ENCODE results near the gene HEPHL1. TPM values are rescaled to one million over a fixed set of nuclear protein-coding genes. Genes with fewer than 3 reads are reported as not detected.

HEPHL1 gene
- total RNA-seq, 4 donors from 2014 or later, result not detected

- Histone ChIP-seq H3K27me3 (no peaks in the 10 kb centered on the region), H3K4me3 (no peak overlapping the region), H3K9me3 (no peaks in the 10 kb centered on the region), H3K27ac (no peak overlapping the region), H3K36me3 (no peaks in the 10 kb centered on the region), H3K4me1 (no peaks in the 10 kb centered on the region)
- DNase-seq, result no peak
- WGBS, 2 donors (ENCODE audit: low coverage in 1 of 2), result 44 to 64% methylated on average over 1 of the region's 1 CpG
- in situ Hi-C loops (cut with MboI; ENCODE audit: low pct_ligation_motif_present in 1 of 4, low pct_unique_long_range_greater_than_20kb in 1 of 4, low sequenced_read_pairs in 3 of 4), result no loop called here
- TF ChIP-seq, protein P1, sequence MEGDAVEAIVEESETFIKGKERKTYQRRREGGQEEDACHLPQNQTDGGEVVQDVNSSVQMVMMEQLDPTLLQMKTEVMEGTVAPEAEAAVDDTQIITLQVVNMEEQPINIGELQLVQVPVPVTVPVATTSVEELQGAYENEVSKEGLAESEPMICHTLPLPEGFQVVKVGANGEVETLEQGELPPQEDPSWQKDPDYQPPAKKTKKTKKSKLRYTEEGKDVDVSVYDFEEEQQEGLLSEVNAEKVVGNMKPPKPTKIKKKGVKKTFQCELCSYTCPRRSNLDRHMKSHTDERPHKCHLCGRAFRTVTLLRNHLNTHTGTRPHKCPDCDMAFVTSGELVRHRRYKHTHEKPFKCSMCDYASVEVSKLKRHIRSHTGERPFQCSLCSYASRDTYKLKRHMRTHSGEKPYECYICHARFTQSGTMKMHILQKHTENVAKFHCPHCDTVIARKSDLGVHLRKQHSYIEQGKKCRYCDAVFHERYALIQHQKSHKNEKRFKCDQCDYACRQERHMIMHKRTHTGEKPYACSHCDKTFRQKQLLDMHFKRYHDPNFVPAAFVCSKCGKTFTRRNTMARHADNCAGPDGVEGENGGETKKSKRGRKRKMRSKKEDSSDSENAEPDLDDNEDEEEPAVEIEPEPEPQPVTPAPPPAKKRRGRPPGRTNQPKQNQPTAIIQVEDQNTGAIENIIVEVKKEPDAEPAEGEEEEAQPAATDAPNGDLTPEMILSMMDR (IDR thresholded peaks at IDR 0.05), result no peak
- TF ChIP-seq POLR2AphosphoS5 (IDR thresholded peaks at IDR 0.05) (no peak), EP300 (IDR thresholded peaks at IDR 0.05; ENCODE audit: low read depth) (no peak), POLR2A (IDR thresholded peaks at IDR 0.05) (no peak)
- intact Hi-C loops (cut with DNase I; ENCODE audit: low total_unique reads), result no loop called here
These were observed 28.2 kb downstream of the HEPHL1 start for GRCh38 chr11:94049351-94049750.

- Histone ChIP-seq H3K4me1 (no peaks in the 10 kb centered on the region), H3K4me3 (no peak overlapping the region), H3K27ac (no peak overlapping the region), H3K36me3 (no peaks in the 10 kb centered on the region), H3K27me3 (no peaks in the 10 kb centered on the region), H3K9me3 (no peaks in the 10 kb centered on the region)
- in situ Hi-C loops (cut with MboI; ENCODE audit: low pct_ligation_motif_present in 1 of 4, low pct_unique_long_range_greater_than_20kb in 1 of 4, low sequenced_read_pairs in 3 of 4), result no loop called here
- intact Hi-C loops (cut with DNase I; ENCODE audit: low total_unique reads), result no loop called here
- TF ChIP-seq POLR2A (IDR thresholded peaks at IDR 0.05), result no peak
- TF ChIP-seq, protein P1 (IDR thresholded peaks at IDR 0.05), result no peak
- no peak for TF ChIP-seq POLR2AphosphoS5 (IDR thresholded peaks at IDR 0.05)
- TF ChIP-seq EP300 (IDR thresholded peaks at IDR 0.05; ENCODE audit: low read depth), result no peak
- WGBS, 2 donors (ENCODE audit: low coverage in 1 of 2), result 71 to 83% methylated on average over 1 of the region's 1 CpG
- DNase-seq, result no peak
These were observed 37.5 kb downstream of the HEPHL1 start for GRCh38 chr11:94058630-94059029.

DNA sequence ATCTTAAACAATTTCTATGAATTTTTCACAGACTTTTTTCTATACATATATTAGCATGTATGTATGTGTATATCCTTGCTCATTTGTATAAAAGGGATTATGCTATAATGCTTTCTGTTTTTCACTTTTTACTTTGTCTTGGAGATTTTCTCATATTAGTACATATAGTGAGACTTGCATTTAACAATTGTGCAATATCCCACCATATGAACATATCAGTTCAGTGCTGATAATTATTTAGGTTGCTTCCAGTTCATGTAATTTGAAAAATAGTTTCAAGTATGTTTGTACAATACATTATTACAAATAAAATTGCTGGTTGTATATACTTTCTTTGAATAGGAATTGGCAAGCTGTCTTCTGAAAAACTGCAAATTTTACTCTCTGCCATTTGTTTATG is 37.9 kb downstream of the HEPHL1 start:
- intact Hi-C loops (cut with DNase I; ENCODE audit: low total_unique reads), result no loop called here
- no peaks in the 10 kb centered on the region for H3K36me3 ChIP-seq
- in situ Hi-C loops (cut with MboI; ENCODE audit: low pct_ligation_motif_present in 1 of 4, low pct_unique_long_range_greater_than_20kb in 1 of 4, low sequenced_read_pairs in 3 of 4), result no loop called here
- no peaks in the 10 kb centered on the region for H3K4me1 ChIP-seq
- DNase-seq, result no peak
- no peak overlapping the region for H3K27ac ChIP-seq
- no peak overlapping the region for H3K4me3 ChIP-seq
- TF ChIP-seq POLR2AphosphoS5 (IDR thresholded peaks at IDR 0.05), result no peak
- no peak for TF ChIP-seq EP300 (IDR thresholded peaks at IDR 0.05; ENCODE audit: low read depth)
- TF ChIP-seq, protein P1 (IDR thresholded peaks at IDR 0.05), result no peak
- no peak for TF ChIP-seq POLR2A (IDR thresholded peaks at IDR 0.05)
- no peaks in the 10 kb centered on the region for H3K9me3 ChIP-seq
- no peaks in the 10 kb centered on the region for H3K27me3 ChIP-seq

DNA sequence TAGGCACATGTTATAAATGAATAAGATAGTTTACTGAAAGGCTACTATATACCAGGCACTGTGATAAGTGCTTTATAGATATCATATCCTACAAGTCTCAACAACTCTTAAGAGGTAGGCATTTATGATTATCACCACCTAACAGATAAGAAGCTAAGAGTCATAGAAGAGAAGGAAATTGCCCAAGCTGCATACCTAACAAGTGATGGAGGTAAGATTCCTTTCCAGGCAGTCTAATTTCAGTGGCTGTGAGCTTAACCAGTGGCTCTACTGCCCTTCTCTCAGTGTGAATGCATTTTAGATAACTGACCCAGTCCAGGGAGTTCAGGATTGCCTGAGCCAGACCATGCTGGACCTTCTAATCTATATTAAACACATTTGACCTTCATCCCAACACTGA is 39.2 kb downstream of the HEPHL1 start:
- no peak for TF ChIP-seq POLR2A (IDR thresholded peaks at IDR 0.05)
- no peak for TF ChIP-seq EP300 (IDR thresholded peaks at IDR 0.05; ENCODE audit: low read depth)
- TF ChIP-seq, protein P1 (IDR thresholded peaks at IDR 0.05), result no peak
- no peak for TF ChIP-seq POLR2AphosphoS5 (IDR thresholded peaks at IDR 0.05)
- intact Hi-C loops (cut with DNase I; ENCODE audit: low total_unique reads), result no loop called here
- no peaks in the 10 kb centered on the region for H3K4me1 ChIP-seq
- no peak overlapping the region for H3K27ac ChIP-seq
- no peaks in the 10 kb centered on the region for H3K9me3 ChIP-seq
- H3K27me3 ChIP-seq, result no peaks in the 10 kb centered on the region
- no peak for DNase-seq
- H3K4me3 ChIP-seq, result no peak overlapping the region
- H3K36me3 ChIP-seq, result no peaks in the 10 kb centered on the region
- in situ Hi-C loops (cut with MboI; ENCODE audit: low pct_ligation_motif_present in 1 of 4, low pct_unique_long_range_greater_than_20kb in 1 of 4, low sequenced_read_pairs in 3 of 4), result no loop called here
